Sigmoid colon (tissue), 7 donors: Measurements from ENCODE around the gene PSMC3IP. TPM values are rescaled to one million over a fixed set of nuclear protein-coding genes. Genes with fewer than 3 reads are reported as not detected.

ENCODE experiments used
- DNase-seq: peaks from one replicate; pipeline ENCODE4 v3.0.0-alpha.2; 2019
- H3K27ac ChIP-seq, 4 donors: fragments of 200-600 bp; sonication (generic); one replicate each; pipeline ENCODE4 v1.5.1; 2016 to 2019; ENCODE audit warnings: mild to moderate bottlenecking in 1 of 4
- H3K27me3 ChIP-seq, 3 donors: fragments of 200-600 bp; sonication (generic); one replicate each; pipeline ENCODE4 v1.5.1; 2019; ENCODE audit warnings: mild to moderate bottlenecking in 1 of 3
- H3K36me3 ChIP-seq, 4 donors: fragments of 200-600 bp; sonication (generic); one replicate each; pipeline ENCODE4 v1.5.1; 2016 to 2019
- H3K4me1 ChIP-seq, 4 donors: fragments of 200-600 bp; sonication (generic); one replicate each; pipeline ENCODE4 v1.5.1; 2017 to 2019
- H3K4me3 ChIP-seq, 4 donors: fragments of 200-600 bp; sonication (generic); one replicate each; pipeline ENCODE4 v1.5.1; 2017 to 2019; ENCODE audit warnings: mild to moderate bottlenecking in 2 of 4, moderate library complexity in 1 of 4
- H3K9me3 ChIP-seq, 4 donors: fragments of 200-600 bp in 3 of 4; sonication (generic) in 3 of 4; one replicate each; pipeline versions ENCODE4 v1.5.1 to v1.6.1; 2013 to 2019
- EP300 ChIP-seq, 4 donors: sonication (generic); formaldehyde crosslinking; IDR thresholded peaks; one replicate each; pipeline ENCODE4 v1.6.1; 2017; ENCODE audit warnings: antibody characterized with exemption in 4 of 4
- POLR2A ChIP-seq, 2 donors: fragments of 450-650 bp; IDR thresholded peaks; one replicate each; pipeline ENCODE4 v1.6.1; 2016; ENCODE audit warnings: antibody characterized with exemption in 2 of 2, mild to moderate bottlenecking in 2 of 2, moderate library complexity in 2 of 2
- POLR2AphosphoS5 ChIP-seq, 4 donors: sonication (generic); formaldehyde crosslinking; IDR thresholded peaks; one replicate each; pipeline ENCODE4 v1.6.1; 2017; ENCODE audit warnings: antibody characterized with exemption in 4 of 4
- WGBS, 2 donors: extraction: QIAGEN DNeasy Blood & Tissue Kit; methylation state at CpG; one replicate each; pipeline ENCODE4 v1.1.7; 2013; 5-methylcytosine and 5-hydroxymethylcytosine counted together
- intact Hi-C: fragments of 100-400 bp; cut with DNase I; formaldehyde crosslinking; loops from one replicate; pipeline ENCODE4 v1.15.1; 2023
- polyA plus RNA-seq, 3 donors: library from polyadenylated mRNA; stranded (reverse); fragments of 200-250 nt; gene quantifications; one replicate each; pipeline ENCODE4 v1.2.3, GENCODE V29; 2013
- total RNA-seq, 4 donors: library from RNA; depleted of rRNA; stranded (reverse); fragments of >200 nt; gene quantifications; one replicate each; pipeline ENCODE4 v1.1.0, GENCODE V29; 2016
- TF ChIP-seq, protein P1 (sequence below), 4 experiments: fragments of 450-650 bp in 3 of 4; fragments of 200-600 bp in 1 of 4; IDR thresholded peaks; one replicate each; pipeline ENCODE4 v1.5.1; 2016 to 2019; ENCODE audit warnings: antibody characterized with exemption in 4 of 4, mild to moderate bottlenecking in 3 of 4, moderate library complexity in 2 of 4
- donor health status: healthy with polysubstance abuse.
- donor health status: Bipolar disorder and iron deficiency.
- donor health status: healthy.

Gene PSMC3IP
- total and polyA plus RNA-seq, 7 donors = 2.3 to 10.3 (median 5.3) TPM

DNA sequence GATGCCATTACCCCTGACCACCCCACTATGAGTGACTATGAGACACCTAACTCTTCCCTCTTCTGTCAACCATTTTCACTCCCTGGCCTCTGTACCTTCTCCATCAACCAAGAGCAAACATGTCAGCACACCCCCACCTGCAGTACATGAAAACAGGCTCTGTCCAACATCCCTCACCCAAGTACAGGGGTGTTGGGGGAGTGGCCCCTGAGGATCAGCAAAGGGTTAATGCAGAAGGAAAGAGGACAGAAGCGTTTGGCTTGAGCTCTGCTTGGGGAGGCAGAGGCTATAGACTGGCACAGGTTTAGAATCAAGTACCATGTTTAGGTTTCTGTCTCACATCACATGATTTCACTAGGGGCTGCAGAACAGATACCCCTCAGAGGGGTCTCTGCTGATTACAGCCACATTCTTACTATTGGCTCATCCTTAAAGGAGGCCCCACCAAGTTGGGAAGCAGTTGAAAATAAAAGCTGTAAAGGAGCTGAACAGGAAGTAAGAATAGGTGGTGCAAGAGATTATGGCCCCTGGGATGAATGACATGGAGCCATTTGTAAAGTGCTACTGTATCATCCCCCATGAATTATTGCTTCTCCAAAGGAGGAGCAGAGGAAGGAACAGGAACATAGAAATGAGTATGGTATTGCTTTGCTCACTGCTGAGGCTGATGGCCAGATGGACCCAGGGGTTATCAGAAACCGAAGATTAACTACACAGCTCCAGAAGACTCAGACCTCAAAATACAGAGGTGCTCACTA lies 2.4 kb upstream of the PSMC3IP start:
- WGBS, 2 donors = 51 to 74% methylated on average over 2 of the region's 2 CpGs
- intact Hi-C loops = loop anchor here (2.0 to 10.0 kb wide), 3 partner anchors 72 to 245 kb away; partner anchors contain the start of gene BECN1
- TF ChIP-seq EP300 (IDR thresholded peaks at IDR 0.05) = no peak
- no peak for TF ChIP-seq POLR2A (IDR thresholded peaks at IDR 0.05)
- TF ChIP-seq POLR2AphosphoS5 (IDR thresholded peaks at IDR 0.05) = no peak
- TF ChIP-seq, protein P1, sequence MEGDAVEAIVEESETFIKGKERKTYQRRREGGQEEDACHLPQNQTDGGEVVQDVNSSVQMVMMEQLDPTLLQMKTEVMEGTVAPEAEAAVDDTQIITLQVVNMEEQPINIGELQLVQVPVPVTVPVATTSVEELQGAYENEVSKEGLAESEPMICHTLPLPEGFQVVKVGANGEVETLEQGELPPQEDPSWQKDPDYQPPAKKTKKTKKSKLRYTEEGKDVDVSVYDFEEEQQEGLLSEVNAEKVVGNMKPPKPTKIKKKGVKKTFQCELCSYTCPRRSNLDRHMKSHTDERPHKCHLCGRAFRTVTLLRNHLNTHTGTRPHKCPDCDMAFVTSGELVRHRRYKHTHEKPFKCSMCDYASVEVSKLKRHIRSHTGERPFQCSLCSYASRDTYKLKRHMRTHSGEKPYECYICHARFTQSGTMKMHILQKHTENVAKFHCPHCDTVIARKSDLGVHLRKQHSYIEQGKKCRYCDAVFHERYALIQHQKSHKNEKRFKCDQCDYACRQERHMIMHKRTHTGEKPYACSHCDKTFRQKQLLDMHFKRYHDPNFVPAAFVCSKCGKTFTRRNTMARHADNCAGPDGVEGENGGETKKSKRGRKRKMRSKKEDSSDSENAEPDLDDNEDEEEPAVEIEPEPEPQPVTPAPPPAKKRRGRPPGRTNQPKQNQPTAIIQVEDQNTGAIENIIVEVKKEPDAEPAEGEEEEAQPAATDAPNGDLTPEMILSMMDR (IDR thresholded peaks at IDR 0.05) = no peak
- H3K36me3 ChIP-seq = peaks cover 30 to 63% (median 47%) of the 10 kb centered on the region in 4 donors
- peaks cover 0 to 22% (median 22%) of the 10 kb centered on the region in 4 donors for H3K4me1 ChIP-seq
- H3K27ac ChIP-seq = no peak overlapping the region
- no peak overlapping the region for H3K4me3 ChIP-seq
- H3K27me3 ChIP-seq = no peaks in the 10 kb centered on the region
- DNase-seq = no peak
- no peaks in the 10 kb centered on the region for H3K9me3 ChIP-seq

DNA sequence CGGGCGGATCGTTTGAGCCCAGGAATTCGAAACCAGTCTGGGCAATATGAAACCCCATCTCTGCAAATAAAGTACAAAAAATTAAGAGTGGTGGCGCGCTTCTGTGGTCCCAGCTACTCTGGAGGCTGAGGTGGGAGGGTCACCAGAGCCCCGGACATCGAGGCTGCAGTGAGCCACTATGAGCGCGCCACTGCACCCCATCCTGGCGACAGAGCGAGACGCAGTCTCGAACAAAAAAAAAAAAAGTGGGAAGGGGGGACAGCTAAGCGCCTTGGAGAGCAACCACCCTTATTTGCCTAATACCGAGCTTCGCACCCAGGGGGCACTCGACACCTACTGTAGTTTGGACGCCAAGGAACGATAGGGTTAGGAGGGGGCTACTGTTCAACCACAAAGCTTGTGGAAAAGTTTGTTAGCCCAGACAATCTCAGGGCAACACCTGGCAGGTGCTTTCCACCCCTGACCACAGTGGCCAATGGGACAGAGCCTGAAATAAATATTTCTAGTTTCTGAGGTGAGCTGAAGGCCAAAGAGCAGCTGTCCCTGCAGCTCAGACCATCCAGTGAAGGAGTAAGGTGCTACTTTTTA lies 847 bp upstream of the PSMC3IP start:
- H3K27me3 ChIP-seq = no peaks in the 10 kb centered on the region
- WGBS, 2 donors = 0 to 1% methylated on average over 20 of the region's 20 CpGs
- peak overlapping the region; percentile 88 to 93 (median 90) for H3K27ac ChIP-seq
- H3K4me3 ChIP-seq = peak overlapping the region; percentile 46 to 68 (median 60)
- H3K4me1 ChIP-seq = peaks cover 0 to 22% (median 21%) of the 10 kb centered on the region in 4 donors
- intact Hi-C loops = loop anchor here (2.0 to 10.0 kb wide), 3 partner anchors 74 to 246 kb away; partner anchors contain the start of gene BECN1
- TF ChIP-seq, protein P1 (IDR thresholded peaks at IDR 0.05) = peak; percentile 54 to 76 (median 72)
- no peak for TF ChIP-seq EP300 (IDR thresholded peaks at IDR 0.05)
- TF ChIP-seq POLR2A (IDR thresholded peaks at IDR 0.05) = no peak
- TF ChIP-seq POLR2AphosphoS5 (IDR thresholded peaks at IDR 0.05) = no peak
- DNase-seq = peak; percentile 87
- H3K9me3 ChIP-seq = no peaks in the 10 kb centered on the region
- peaks cover 24 to 62% (median 44%) of the 10 kb centered on the region in 4 donors for H3K36me3 ChIP-seq

DNA sequence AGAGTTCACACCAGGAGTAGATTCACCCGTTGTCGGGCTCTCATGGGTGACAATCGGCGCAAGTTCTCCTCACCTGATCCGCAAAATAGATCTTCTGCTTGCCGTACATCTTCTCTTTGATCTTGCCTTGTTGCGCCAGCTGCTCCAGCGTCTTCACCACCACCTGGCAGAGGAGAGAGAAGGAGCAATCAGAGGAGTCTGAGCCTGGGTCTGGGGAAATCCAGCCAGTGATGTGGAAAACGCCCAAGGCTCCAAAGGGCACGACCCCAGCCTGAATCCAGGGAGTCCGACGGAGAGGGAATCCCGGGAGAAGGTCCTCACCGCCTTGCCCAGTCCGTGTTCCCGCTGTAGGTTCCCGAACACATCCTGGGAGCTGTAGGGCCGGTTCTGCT lies 393 bp downstream of the PSMC3IP start:
- 5 to 6% methylated on average over 18 of the region's 18 CpGs for WGBS, 2 donors
- intact Hi-C loops = loop anchor here (5.0 to 10.0 kb wide), 2 partner anchors 75 to 248 kb away; partner anchors contain the start of gene BECN1
- TF ChIP-seq POLR2A (IDR thresholded peaks at IDR 0.05) = no peak
- Histone ChIP-seq H3K27ac (peak overlapping the region; percentile 88 to 93 (median 90)), H3K36me3 (peaks cover 22 to 62% (median 47%) of the 10 kb centered on the region in 4 donors), H3K4me3 (peak overlapping the region; percentile 46 to 68 (median 60)), H3K9me3 (no peaks in the 10 kb centered on the region), H3K4me1 (peaks cover 0 to 22% (median 21%) of the 10 kb centered on the region in 4 donors), H3K27me3 (no peaks in the 10 kb centered on the region)
- DNase-seq = no peak

DNA sequence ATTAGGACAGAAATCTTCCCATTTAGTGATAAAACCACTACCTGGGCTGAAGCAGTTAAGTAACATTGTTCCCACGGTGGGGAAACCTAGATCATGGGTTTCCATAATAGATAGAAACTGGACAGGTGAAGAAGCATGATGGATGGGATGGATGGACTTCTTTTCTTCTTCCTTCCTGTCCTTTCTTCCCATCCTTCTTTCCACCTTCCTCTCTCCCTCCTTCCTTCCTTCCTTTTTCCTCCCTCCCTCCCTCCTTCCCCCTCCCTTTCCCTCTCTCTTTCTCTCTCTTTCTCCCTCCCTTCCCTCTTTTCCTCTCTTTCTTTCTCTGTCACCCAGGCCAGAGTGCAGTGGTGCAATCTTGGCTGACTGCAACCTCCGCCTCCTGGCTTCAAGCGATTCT lies 3.1 kb downstream of the PSMC3IP start:
- WGBS, 2 donors = 78 to 90% methylated on average over 3 of the region's 3 CpGs
- H3K4me3 ChIP-seq = no peak overlapping the region
- no peaks in the 10 kb centered on the region for H3K9me3 ChIP-seq
- H3K4me1 ChIP-seq = peaks cover 0 to 25% (median 21%) of the 10 kb centered on the region in 4 donors
- DNase-seq = no peak
- no peaks in the 10 kb centered on the region for H3K27me3 ChIP-seq
- TF ChIP-seq POLR2A (IDR thresholded peaks at IDR 0.05) (no peak), EP300 (IDR thresholded peaks at IDR 0.05) (no peak)
- H3K36me3 ChIP-seq = peaks cover 29 to 63% (median 46%) of the 10 kb centered on the region in 4 donors
- intact Hi-C loops = loop anchor here (10.0 kb wide), 1 partner anchor 250 kb away; the partner anchor contains the start of gene BECN1
- no peak overlapping the region for H3K27ac ChIP-seq

DNA sequence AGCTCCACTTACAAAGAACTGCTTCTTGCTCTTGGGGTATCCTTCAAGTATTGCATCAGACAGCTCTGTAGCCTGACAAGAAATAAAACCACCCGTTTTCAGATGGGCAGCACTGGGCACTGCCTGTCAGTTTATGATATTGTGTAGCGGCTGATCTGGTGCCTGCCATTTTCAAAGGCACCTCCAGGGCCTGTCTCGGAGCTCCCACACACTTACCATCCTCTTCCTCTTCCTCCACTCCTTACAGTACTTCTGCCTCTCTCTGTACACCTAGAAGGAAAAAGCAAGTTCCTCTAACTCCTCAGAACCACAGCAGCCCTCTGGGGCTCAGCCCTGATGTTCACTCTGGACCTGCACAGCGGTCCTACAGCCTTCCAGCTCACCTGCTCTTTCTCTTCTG lies 4.4 kb downstream of the PSMC3IP start:
- intact Hi-C loops = loop anchor here (10.0 kb wide), 1 partner anchor 252 kb away; the partner anchor contains the start of gene BECN1

More for the DNA sequence above, 4.4 kb downstream of the PSMC3IP start:
- Histone ChIP-seq H3K4me3 (no peak overlapping the region), H3K9me3 (no peaks in the 10 kb centered on the region), H3K36me3 (peaks cover 36 to 69% (median 53%) of the 10 kb centered on the region in 4 donors), H3K4me1 (peaks cover 0 to 25% (median 17%) of the 10 kb centered on the region in 4 donors), H3K27ac (no peak overlapping the region), H3K27me3 (no peaks in the 10 kb centered on the region)
- 81 to 85% methylated on average over 4 of the region's 4 CpGs for WGBS, 2 donors
- TF ChIP-seq EP300 (IDR thresholded peaks at IDR 0.05) = no peak
- TF ChIP-seq, protein P1 (IDR thresholded peaks at IDR 0.05) = no peak
- no peak for TF ChIP-seq POLR2AphosphoS5 (IDR thresholded peaks at IDR 0.05)
- TF ChIP-seq POLR2A (IDR thresholded peaks at IDR 0.05) = no peak
- no peak for DNase-seq
